ENCODE measurements around the gene KLHL7.

KLHL7 gene

DNA sequence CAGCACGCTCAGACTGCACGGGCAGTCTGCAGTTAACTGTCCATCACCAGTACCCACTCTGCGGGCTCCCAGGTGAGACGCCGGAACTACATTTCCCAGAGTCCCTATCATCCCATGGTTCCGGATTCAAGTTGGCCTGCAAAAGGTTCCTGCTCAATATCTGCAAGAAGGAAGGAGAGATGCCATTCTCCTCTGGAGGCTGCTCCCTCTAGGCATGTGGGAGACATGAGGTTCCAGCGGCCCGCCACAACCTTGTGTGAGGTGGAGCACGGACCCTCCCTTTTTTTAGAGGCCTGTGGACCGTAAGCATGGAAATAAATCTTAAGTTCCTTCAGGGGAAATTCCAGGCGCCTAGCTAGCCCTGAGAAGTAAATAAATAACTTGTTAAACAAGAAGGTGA is 106.0 kb downstream of the KLHL7 start:
- no peak overlapping the region for H2AFZ ChIP-seq (ENCODE audit: low read depth)

GRCh38 chr7:23212395-23212794 is 106.8 kb downstream of the KLHL7 start:
- no peak overlapping the region for H3K4me2 ChIP-seq
- H3K27me3 ChIP-seq (ENCODE audit: insufficient read depth, low read depth), result no peaks in the 10 kb centered on the region
- no peak overlapping the region for H2AFZ ChIP-seq (ENCODE audit: low read depth)
- TF ChIP-seq, protein P1, sequence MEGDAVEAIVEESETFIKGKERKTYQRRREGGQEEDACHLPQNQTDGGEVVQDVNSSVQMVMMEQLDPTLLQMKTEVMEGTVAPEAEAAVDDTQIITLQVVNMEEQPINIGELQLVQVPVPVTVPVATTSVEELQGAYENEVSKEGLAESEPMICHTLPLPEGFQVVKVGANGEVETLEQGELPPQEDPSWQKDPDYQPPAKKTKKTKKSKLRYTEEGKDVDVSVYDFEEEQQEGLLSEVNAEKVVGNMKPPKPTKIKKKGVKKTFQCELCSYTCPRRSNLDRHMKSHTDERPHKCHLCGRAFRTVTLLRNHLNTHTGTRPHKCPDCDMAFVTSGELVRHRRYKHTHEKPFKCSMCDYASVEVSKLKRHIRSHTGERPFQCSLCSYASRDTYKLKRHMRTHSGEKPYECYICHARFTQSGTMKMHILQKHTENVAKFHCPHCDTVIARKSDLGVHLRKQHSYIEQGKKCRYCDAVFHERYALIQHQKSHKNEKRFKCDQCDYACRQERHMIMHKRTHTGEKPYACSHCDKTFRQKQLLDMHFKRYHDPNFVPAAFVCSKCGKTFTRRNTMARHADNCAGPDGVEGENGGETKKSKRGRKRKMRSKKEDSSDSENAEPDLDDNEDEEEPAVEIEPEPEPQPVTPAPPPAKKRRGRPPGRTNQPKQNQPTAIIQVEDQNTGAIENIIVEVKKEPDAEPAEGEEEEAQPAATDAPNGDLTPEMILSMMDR (conservative IDR thresholded peaks at IDR 0.05; ENCODE audit: low read depth, low read length), result no peak
- H3K36me3 ChIP-seq (ENCODE audit: insufficient read depth), result no peaks in the 10 kb centered on the region
- no peaks in the 10 kb centered on the region for H4K20me1 ChIP-seq (ENCODE audit: insufficient read depth)
- H3K4me3 ChIP-seq (IDR thresholded peaks at IDR 0.05; ENCODE audit: insufficient read depth, low read depth, low read length), result no peak overlapping the region
- no peaks in the 10 kb centered on the region for H3K4me1 ChIP-seq (ENCODE audit: low read depth, poor library complexity, severe bottlenecking)
- H3K9ac ChIP-seq, result no peak overlapping the region
- H3K27ac ChIP-seq, result no peak overlapping the region
- no peaks in the 10 kb centered on the region for H3K79me2 ChIP-seq (ENCODE audit: insufficient read depth, low read depth)

More for the DNA sequence above, 106.0 kb downstream of the KLHL7 start:
- no peaks in the 10 kb centered on the region for H3K79me2 ChIP-seq (ENCODE audit: insufficient read depth, low read depth)
- H3K4me3 ChIP-seq (IDR thresholded peaks at IDR 0.05; ENCODE audit: insufficient read depth, low read depth, low read length), result no peak overlapping the region
- H3K4me1 ChIP-seq (ENCODE audit: low read depth, poor library complexity, severe bottlenecking), result no peaks in the 10 kb centered on the region
- no peak overlapping the region for H3K4me2 ChIP-seq
- H3K27me3 ChIP-seq (ENCODE audit: insufficient read depth, low read depth), result no peaks in the 10 kb centered on the region
- no peak overlapping the region for H3K27ac ChIP-seq
- H3K36me3 ChIP-seq (ENCODE audit: insufficient read depth), result no peaks in the 10 kb centered on the region
- no peak overlapping the region for H3K9ac ChIP-seq
- no peaks in the 10 kb centered on the region for H4K20me1 ChIP-seq (ENCODE audit: insufficient read depth)
- TF ChIP-seq, protein P1 (conservative IDR thresholded peaks at IDR 0.05; ENCODE audit: low read depth, low read length), result no peak

DNA sequence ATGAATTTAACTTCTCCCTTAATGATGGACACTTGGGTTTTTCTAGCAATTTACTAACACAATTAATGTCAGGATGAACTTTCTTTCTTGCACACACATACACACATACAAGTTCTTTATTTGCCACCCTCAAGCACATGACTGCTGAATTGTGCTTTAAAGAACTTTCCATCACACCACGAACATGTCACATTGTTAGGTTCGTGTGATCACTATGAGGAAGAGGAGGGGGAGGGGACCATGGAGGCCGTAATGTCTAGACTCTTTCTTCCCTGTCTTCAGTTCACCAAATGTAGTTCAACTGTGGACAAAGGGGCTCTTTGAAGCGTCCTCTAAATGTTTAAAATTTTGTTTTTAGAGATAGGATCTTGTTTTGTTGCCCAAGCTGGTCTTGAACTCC is 107.3 kb downstream of the KLHL7 start:
- H3K27me3 ChIP-seq (ENCODE audit: insufficient read depth, low read depth), result no peaks in the 10 kb centered on the region
- no peak overlapping the region for H3K27ac ChIP-seq
- TF ChIP-seq, protein P1 (conservative IDR thresholded peaks at IDR 0.05; ENCODE audit: low read depth, low read length), result no peak
- H3K36me3 ChIP-seq (ENCODE audit: insufficient read depth), result no peaks in the 10 kb centered on the region
- no peak overlapping the region for H2AFZ ChIP-seq (ENCODE audit: low read depth)
- no peak overlapping the region for H3K4me2 ChIP-seq
- no peak overlapping the region for H3K9ac ChIP-seq
- H4K20me1 ChIP-seq (ENCODE audit: insufficient read depth), result no peaks in the 10 kb centered on the region
- no peaks in the 10 kb centered on the region for H3K79me2 ChIP-seq (ENCODE audit: insufficient read depth, low read depth)
- H3K4me3 ChIP-seq (IDR thresholded peaks at IDR 0.05; ENCODE audit: insufficient read depth, low read depth, low read length), result no peak overlapping the region
- no peaks in the 10 kb centered on the region for H3K4me1 ChIP-seq (ENCODE audit: low read depth, poor library complexity, severe bottlenecking)

DNA sequence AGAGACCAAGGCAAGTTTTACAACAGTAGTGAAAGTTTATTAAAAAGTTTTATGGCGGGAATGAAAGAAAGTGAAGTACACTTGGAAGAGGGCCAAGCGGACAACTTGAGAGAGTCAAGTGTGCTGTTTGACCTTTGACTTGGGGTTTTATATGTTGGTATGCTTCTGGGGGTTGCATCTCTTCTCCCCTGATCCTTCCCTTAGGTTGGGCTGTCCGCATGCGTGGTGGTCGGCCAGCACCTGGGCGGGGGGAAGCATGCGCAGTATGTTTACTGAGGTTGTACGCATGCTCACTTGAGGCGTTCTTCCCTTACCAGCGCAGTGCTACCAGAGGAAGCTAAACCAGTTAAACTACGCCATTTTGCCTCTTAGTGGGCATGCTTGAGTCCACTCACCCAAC is 108.2 kb downstream of the KLHL7 start:
- no peak overlapping the region for H3K4me3 ChIP-seq (IDR thresholded peaks at IDR 0.05; ENCODE audit: insufficient read depth, low read depth, low read length)
- TF ChIP-seq, protein P1 (conservative IDR thresholded peaks at IDR 0.05; ENCODE audit: low read depth, low read length), result no peak
- H2AFZ ChIP-seq (ENCODE audit: low read depth), result no peak overlapping the region
- no peak overlapping the region for H3K9ac ChIP-seq
- no peak overlapping the region for H3K27ac ChIP-seq
- H3K36me3 ChIP-seq (ENCODE audit: insufficient read depth), result no peaks in the 10 kb centered on the region
- H4K20me1 ChIP-seq (ENCODE audit: insufficient read depth), result no peaks in the 10 kb centered on the region
- no peaks in the 10 kb centered on the region for H3K79me2 ChIP-seq (ENCODE audit: insufficient read depth, low read depth)
- no peaks in the 10 kb centered on the region for H3K27me3 ChIP-seq (ENCODE audit: insufficient read depth, low read depth)
- no peaks in the 10 kb centered on the region for H3K4me1 ChIP-seq (ENCODE audit: low read depth, poor library complexity, severe bottlenecking)
- H3K4me2 ChIP-seq, result no peak overlapping the region
